ENCODE data around the gene PPT2.
"Not testable (repeated sequence)": the region's sequence is repeated elsewhere in the genome, so short reads cannot be mapped to it uniquely, and the experiment has no call there.

The PPT2 gene

DNA sequence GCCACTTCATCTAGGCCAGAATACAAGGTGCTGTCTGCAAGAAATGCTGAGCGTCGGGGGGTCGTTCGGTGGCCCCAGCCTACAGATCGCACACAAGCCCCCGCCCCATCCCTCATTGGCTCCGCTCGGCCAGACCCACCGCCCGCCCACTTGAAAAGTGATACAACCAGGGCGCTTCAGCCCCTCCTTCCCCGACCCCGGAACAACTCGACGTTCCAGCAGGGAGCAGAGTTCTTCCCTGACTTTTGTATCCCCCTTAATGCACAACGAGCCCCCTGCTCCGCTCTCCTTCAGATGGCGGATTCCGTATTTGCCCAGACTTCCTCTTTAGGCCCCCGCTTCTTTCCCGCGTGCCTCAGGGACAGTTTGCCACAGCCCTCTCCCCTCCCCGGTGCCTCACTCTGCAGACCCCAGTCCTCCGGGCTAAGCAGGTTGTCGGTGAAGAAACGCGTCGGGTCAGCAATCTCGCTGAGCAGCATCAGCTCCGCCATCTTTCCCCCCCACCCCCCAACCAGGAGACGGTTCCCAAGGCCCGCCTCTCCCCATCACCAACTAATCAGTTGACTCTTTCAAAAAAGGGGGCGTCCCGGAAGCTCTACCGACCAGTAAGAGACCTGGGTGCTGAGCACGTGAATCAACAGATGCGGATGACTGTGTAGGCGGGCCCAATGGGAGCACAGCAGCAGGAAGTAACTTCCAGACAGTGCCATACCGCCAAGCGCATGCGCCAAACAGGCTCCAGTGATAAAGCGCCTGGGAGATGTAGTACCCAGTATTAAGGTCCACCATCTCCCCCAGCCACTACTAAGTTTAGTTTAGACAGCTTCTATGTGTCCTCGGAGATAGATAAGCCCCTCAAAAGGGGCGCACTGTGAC, 26.0 kb upstream of the PPT2 start, which contains the start of gene ATF6B:
ATF6B (minus strand) TSS at position 530 of the 876 bp plus-strand sequence; CDS start at position 491, 39 bp downstream.
- DNase-seq = peak; percentile 93 to 95

- no peak for DNase-seq
These were observed 25.1 kb upstream of the PPT2 start for GRCh38 chr6:32128751-32129296.

DNA sequence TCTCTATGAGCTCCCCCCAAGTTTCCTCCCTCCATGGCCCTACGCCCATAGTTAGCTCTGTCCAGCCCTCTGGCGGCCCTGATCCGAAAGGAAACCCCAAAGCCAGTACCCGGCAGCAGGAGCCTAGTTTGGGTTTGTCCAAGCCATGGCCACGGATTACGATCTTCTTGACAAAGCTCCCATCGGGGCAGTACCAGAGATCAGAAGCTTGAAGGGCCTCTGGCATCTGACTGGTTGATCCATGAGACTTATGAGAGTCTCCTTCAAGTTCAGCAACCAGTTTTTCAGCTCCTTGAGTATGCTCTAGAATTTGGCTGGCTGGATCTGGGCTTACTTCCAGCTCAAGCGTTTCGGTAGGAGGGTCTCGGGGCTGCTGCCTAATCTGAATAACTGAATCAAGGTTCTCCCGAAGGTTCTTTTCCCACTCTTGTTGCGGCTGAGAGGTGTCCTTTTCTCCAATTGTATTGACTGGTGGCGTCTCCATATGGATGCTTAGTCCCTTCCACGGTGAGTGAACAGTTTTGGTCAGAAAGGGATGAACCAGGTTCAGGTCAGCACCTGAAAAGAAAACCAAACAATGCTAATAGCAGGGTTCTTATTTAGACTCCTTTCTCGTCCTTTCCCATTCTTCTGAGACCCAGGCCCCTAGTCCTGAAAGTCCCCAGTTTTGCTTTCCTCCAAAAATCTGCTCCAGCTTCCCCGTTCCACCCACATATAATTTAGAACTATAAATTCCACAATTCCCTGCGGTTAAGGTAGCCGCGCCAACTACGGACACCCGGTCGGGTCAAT, 24.4 kb upstream of the PPT2 start:
- no peak for DNase-seq

- no peak for DNase-seq
These were observed 22.4 kb upstream of the PPT2 start for GRCh38 chr6:32131439-32131948.

- no peak for DNase-seq
These were observed 21.8 kb upstream of the PPT2 start for GRCh38 chr6:32132110-32132509.

DNA sequence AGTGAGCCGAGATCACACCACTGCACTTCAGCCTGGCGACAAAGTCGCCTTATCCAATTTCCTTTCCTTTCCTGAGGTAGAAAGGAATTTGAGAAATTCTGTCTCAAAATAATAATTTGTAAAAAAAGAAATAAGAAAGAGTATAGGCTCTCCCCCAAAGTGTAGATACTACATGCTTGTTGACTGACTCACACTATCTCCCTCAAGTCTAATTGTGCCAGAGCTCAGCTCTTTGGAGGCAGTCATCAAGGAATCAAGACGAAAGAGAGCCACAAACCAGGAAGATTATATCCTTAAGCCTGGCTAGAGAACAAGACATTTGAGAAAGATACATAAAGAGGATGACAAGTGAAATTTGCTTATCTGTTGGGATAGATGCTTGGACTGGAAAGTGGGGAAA, 20.2 kb upstream of the PPT2 start:
- DNase-seq = no peak

DNA sequence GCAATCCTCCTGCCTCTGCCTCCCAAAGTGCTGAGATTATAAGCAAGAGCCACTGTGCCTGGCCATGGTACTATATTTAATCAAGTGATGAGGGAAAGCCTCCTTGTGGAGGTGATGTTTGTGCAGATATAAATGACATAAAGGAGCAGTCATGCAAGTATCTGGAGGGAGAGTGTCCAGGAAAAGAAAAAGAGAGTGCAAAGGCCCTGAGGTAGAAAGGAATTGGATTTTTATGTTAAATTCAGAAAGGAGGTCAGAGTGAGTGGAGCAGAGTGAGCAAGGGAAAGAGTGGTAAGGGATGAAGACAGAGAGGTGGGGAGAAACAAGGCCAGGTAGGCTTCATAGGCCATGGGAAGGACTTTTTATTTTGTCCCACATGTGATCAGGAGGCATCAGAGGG, 16.5 kb upstream of the PPT2 start:
- DNase-seq = no peak

DNA sequence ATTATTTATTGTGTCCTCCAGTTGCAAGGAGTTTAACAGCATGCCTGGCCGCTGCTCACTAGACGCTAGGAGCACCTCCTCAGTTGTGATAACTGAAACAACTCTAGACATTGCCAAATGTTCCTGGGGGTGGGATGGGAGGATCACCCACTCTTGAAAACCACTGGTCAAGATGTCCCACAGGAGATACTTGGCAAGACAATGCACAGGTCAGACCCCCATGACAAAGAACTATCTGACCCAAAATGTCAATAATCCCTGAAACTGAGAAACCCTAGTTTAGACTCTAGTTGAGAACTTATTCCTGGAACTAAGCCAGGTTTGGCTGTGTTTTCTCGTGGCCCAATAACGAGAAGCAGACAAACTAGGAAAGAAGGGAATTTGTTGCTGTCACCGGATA, 14.4 kb upstream of the PPT2 start:
- DNase-seq = no peak

- DNase-seq = no peak
These were observed 13.4 kb upstream of the PPT2 start for GRCh38 chr6:32140420-32141046.

GRCh38 chr6:32144238-32144637, 9.7 kb upstream of the PPT2 start:
- DNase-seq = not testable (repeated sequence)

GRCh38 chr6:32146287-32146686, 7.7 kb upstream of the PPT2 start:
- no peak for DNase-seq

DNA sequence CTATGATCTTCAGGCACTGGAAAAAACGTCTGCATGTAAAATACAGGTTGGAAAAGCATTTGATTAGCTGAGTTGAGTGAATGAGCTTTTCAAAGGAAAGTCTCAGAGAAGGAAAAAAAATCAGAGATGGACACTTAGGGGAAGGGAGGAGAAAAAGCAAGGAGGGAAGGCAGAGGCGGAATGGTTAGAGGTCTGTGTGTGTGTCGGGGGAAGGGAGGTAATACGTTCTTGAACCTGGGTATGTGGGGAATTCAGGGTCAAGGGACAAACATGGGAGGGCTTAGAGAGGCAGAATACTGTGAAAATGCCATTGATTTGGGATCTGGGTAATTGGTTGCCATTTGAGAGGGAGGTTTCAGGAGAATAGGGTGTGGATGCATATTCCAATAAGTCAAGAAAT, 7.3 kb upstream of the PPT2 start:
- no peak for DNase-seq

DNA sequence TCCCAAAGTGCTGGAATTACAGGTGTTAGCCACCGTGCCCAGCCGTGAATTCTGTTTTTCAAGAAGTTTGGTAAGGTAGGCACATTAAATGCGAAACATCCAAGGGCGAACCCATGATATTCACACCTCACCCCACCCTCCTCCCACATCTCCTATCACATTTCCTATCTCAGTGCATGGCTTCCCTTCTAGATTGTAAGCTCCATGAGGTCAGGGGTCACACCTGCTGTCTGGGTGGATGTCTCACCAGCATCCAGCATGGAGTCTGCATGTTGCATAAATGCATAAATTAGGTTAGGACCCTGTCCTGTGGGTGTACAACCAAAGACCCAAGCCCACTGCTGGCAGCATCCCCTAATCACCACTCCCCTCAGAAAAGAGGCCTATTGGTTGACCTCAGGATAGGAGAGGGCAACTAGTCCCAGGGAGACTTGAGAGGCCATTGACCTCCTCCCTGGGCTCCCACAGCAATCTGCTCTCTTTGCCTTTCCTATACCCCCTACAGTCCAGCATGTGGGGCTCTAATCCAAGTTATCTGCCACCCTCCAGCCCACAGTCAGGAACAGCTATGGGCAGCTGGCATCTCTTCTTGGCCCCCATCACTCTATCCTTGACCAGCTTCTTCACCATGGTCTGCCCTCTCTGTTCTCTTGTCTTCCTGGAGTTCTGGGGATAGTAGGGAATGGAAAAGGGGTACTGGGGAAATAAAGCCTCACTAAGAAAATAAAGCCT, 6.4 kb upstream of the PPT2 start:
- DNase-seq = no peak

DNA sequence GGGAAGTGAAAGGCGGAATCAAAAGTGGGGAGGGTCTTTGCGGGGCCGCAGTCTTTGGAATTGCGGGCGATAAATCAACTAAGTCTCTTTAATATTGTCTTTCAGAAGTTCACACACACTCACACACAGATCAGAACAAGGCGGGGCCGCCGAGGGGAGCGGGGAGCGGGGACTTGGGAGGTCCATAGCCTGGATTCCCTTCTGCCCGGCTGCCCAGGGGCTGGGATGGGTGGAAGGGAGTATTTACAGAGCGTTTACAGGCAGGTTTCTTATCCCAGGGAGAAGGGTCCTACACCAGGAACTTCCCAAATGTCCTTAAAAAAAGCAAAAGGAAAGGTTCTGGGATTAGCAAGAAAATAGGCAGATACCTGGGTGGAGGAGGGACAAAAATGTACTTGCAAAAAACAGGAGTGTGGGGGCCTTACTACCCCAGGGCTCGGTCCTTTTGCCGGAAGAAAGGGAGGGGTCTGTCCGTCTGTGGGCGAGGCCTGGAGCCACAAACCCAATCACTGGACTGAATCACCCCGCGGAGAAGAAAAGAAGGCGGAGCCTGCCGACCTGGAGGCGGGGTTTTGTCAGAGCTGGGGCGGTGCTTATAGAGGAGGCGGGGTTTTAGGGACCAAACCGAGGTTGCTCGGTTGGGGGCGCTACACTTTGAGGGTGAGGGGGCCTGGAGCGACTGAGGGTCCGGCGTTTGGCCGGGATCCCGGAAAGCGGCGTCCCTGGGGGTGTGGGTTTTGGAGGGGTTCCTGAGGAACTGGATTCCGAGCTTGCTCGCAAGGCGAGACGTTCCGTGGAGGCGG, 5.5 kb upstream of the PPT2 start:
- peak; percentile 89 to 90 for DNase-seq

GRCh38 chr6:32149092-32149755, 4.7 kb upstream of the PPT2 start:
- peak in 1 of 2 experiments; percentile 31 for DNase-seq

DNA sequence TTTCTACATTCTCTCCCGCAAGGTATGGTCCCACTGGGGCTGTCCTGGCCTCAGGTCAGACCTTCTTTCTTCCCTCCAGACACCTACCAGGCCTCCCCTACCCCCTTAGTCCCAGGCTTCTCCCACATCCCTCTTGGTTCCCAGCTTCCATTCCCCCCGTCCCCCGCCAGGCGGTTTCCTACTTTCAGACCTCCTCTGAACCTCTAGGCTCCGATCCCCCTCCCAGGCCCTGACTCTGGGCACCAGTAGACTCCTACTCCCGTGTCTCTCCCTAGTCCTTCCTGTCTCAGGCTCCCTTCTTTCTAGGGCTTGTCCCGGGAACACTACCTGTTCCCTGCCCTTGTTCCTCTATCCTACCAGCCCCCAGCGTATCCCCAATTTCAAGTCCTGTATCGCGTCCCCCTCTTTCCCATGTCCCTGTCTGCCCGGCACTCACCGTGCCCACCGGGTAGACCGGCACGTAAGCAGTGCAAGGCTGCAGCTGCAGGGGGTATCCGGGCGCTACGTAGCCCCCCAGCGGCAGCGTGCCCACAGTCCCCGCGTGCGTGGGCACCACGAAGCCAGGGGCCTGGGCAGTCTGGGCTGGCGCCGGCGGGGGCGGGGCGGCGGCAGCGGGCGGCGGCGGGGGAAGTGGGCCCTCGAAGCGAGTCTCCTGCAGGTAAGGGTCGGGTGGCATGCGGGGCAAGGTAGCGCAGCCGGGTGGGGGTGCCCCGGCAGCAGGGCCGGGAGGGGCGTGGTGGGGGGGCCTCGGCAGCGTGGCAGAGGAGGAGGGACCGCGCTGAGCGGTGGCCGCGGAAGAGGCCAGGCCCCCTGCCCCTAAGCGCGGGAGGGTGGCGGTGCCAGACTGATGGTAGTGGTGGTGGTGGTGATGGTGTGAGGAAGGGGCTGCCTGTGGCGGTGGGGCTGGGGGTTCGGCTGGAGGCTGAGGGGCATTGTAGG, 3.7 kb upstream of the PPT2 start:
- no peak for DNase-seq

DNA sequence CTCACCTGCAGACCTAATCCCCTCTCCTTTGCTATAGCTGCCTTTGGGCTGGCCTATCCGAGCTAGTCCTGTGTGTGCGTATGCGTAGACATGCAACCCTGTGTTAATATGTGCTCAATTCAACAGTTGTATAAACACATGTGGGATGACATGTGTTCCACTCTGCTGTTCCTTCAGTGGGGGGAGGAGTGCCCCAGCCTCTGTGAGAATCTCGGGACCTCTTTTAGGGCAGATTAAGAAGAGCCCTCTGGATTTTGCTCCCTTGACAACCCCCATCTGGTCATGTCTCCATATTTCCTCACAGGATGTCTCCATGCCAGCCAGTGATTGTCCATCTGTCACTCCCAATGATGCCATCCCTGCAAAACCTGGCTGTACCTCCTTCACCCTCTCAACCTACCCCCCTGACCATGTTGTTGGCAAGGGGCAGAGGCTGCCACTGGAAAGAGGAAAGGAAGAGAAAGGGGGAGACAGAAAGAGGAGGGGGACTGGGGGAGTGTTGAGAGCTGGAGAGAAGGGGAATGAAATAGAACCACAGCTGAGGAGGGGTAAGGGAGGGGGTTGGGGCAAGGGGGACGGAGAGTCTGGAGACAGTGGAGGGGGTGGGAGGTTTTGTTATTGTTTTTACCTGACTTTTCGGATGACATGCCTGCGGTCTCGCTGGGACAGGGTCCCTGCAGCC, 2.6 kb upstream of the PPT2 start:
- no peak for DNase-seq

GRCh38 chr6:32151863-32152768, 1.8 kb upstream of the PPT2 start, which contains the start of gene PRRT1:
PRRT1 (minus strand) TSS chr6:32151939; CDS start chr6:32151827, 112 bp downstream.
- DNase-seq = no peak

All from activated T-cell treated with anti-CD3 and anti-CD28 coated beads, Interleukin-2, amount 50 U/mL, for 48 hours (primary cell).